ENCODE results near the gene CTSE. TPM values are rescaled to one million over a fixed set of nuclear protein-coding genes. Genes with fewer than 3 reads are reported as not detected.

The CTSE gene
- total and polyA plus RNA-seq, 2 of the 8 experiments (the other 6 are each of a cell fraction or from before 2014, with no cell fraction given), result 0.03 TPM; not detected in 1

DNA sequence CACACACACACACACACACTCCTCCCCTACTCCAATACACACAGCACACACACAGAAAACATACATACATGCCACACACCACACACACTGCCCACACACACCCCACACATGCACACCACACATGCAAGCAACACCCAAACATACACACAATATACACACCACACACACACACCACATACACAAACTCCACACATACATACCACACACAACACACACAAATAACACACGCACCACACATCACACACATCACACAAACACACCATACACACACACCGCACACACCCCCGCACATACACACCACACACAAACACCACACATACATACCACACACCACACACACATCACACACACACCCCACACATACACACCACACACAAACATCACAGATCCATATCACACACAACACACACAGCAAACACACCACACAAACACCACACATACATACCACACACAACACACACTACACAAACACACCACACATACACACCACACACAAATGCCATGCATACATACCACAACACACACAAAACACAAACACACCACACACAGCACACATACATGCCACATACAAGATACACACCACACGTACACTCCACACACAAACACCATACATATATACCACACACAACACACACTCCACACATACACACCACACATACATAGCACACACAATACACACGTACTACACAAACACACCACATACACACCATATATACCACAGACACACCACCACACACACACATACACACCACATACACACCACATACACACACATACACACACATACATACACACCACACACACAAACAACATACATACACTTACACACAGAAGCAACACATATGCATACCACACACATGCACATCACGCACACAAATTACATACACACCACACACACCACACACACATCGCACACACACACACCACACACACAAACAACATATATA, 19.6 kb downstream of the CTSE start (continued):
- TF ChIP-seq, protein P1, sequence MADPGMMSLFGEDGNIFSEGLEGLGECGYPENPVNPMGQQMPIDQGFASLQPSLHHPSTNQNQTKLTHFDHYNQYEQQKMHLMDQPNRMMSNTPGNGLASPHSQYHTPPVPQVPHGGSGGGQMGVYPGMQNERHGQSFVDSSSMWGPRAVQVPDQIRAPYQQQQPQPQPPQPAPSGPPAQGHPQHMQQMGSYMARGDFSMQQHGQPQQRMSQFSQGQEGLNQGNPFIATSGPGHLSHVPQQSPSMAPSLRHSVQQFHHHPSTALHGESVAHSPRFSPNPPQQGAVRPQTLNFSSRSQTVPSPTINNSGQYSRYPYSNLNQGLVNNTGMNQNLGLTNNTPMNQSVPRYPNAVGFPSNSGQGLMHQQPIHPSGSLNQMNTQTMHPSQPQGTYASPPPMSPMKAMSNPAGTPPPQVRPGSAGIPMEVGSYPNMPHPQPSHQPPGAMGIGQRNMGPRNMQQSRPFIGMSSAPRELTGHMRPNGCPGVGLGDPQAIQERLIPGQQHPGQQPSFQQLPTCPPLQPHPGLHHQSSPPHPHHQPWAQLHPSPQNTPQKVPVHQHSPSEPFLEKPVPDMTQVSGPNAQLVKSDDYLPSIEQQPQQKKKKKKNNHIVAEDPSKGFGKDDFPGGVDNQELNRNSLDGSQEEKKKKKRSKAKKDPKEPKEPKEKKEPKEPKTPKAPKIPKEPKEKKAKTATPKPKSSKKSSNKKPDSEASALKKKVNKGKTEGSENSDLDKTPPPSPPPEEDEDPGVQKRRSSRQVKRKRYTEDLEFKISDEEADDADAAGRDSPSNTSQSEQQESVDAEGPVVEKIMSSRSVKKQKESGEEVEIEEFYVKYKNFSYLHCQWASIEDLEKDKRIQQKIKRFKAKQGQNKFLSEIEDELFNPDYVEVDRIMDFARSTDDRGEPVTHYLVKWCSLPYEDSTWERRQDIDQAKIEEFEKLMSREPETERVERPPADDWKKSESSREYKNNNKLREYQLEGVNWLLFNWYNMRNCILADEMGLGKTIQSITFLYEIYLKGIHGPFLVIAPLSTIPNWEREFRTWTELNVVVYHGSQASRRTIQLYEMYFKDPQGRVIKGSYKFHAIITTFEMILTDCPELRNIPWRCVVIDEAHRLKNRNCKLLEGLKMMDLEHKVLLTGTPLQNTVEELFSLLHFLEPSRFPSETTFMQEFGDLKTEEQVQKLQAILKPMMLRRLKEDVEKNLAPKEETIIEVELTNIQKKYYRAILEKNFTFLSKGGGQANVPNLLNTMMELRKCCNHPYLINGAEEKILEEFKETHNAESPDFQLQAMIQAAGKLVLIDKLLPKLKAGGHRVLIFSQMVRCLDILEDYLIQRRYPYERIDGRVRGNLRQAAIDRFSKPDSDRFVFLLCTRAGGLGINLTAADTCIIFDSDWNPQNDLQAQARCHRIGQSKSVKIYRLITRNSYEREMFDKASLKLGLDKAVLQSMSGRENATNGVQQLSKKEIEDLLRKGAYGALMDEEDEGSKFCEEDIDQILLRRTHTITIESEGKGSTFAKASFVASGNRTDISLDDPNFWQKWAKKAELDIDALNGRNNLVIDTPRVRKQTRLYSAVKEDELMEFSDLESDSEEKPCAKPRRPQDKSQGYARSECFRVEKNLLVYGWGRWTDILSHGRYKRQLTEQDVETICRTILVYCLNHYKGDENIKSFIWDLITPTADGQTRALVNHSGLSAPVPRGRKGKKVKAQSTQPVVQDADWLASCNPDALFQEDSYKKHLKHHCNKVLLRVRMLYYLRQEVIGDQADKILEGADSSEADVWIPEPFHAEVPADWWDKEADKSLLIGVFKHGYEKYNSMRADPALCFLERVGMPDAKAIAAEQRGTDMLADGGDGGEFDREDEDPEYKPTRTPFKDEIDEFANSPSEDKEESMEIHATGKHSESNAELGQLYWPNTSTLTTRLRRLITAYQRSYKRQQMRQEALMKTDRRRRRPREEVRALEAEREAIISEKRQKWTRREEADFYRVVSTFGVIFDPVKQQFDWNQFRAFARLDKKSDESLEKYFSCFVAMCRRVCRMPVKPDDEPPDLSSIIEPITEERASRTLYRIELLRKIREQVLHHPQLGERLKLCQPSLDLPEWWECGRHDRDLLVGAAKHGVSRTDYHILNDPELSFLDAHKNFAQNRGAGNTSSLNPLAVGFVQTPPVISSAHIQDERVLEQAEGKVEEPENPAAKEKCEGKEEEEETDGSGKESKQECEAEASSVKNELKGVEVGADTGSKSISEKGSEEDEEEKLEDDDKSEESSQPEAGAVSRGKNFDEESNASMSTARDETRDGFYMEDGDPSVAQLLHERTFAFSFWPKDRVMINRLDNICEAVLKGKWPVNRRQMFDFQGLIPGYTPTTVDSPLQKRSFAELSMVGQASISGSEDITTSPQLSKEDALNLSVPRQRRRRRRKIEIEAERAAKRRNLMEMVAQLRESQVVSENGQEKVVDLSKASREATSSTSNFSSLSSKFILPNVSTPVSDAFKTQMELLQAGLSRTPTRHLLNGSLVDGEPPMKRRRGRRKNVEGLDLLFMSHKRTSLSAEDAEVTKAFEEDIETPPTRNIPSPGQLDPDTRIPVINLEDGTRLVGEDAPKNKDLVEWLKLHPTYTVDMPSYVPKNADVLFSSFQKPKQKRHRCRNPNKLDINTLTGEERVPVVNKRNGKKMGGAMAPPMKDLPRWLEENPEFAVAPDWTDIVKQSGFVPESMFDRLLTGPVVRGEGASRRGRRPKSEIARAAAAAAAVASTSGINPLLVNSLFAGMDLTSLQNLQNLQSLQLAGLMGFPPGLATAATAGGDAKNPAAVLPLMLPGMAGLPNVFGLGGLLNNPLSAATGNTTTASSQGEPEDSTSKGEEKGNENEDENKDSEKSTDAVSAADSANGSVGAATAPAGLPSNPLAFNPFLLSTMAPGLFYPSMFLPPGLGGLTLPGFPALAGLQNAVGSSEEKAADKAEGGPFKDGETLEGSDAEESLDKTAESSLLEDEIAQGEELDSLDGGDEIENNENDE (IDR thresholded peaks at IDR 0.05; ENCODE audit: insufficient replicate concordance, low read length), result no peak
- TF ChIP-seq GTF2F1 (IDR thresholded peaks at IDR 0.05; ENCODE audit: borderline replicate concordance, low read depth, low read length) (no peak), ZNF274 (IDR thresholded peaks at IDR 0.05; ENCODE audit: borderline replicate concordance, extremely low read depth, low read length) (no peak), SP2 (IDR thresholded peaks at IDR 0.05; ENCODE audit: low read length) (no peak), KDM5A (IDR thresholded peaks at IDR 0.05; ENCODE audit: low read length) (no peak), BRCA1 (IDR thresholded peaks at IDR 0.05; ENCODE audit: low read depth, low read length) (no peak), RFX5 (IDR thresholded peaks at IDR 0.05; ENCODE audit: borderline replicate concordance, low read depth, low read length) (no peak), SIX5 (IDR thresholded peaks at IDR 0.05; ENCODE audit: low read depth, low read length) (no peak), HDAC2 (IDR thresholded peaks at IDR 0.05; ENCODE audit: borderline replicate concordance in 1 of 2, low read depth in 2 of 2, low read length in 2 of 2) (no peak), HDAC6 (IDR thresholded peaks at IDR 0.05; ENCODE audit: low read depth, low read length) (no peak)

Measured in H1 (cell line).